Posterior cingulate gyrus (tissue), 11 donors: ENCODE data around the gene HS3ST3A1.
A peak's percentile ranks its signal among the peaks of the same experiment; 100 is the strongest.

Experiments used
- DNase-seq, 10 donors: peaks; one replicate each; pipeline versions ENCODE4 v3.0.0 to v3.0.0-alpha.2; 2020 to 2021; ENCODE audit warnings: mixed read lengths in 3 of 10
- intact Hi-C: fragments of 100-400 bp; cut with DNase I; formaldehyde crosslinking; loops from one replicate; pipeline ENCODE4 v1.15.1; 2023

The HS3ST3A1 gene

GRCh38 chr17:13598353-13599167 lies 3.2 kb downstream of the HS3ST3A1 start:
- intact Hi-C loops: no loop called here
- no peak for DNase-seq

- peak in 4 of 10 donors; percentile 11 to 37 (median 18) for DNase-seq
- intact Hi-C loops: loop anchor here (1.0 kb wide), 1 partner anchor 704 kb away; no protein-coding TSS in a partner anchor
These were observed 3.9 kb downstream of the HS3ST3A1 start for GRCh38 chr17:13597723-13598347.

DNA sequence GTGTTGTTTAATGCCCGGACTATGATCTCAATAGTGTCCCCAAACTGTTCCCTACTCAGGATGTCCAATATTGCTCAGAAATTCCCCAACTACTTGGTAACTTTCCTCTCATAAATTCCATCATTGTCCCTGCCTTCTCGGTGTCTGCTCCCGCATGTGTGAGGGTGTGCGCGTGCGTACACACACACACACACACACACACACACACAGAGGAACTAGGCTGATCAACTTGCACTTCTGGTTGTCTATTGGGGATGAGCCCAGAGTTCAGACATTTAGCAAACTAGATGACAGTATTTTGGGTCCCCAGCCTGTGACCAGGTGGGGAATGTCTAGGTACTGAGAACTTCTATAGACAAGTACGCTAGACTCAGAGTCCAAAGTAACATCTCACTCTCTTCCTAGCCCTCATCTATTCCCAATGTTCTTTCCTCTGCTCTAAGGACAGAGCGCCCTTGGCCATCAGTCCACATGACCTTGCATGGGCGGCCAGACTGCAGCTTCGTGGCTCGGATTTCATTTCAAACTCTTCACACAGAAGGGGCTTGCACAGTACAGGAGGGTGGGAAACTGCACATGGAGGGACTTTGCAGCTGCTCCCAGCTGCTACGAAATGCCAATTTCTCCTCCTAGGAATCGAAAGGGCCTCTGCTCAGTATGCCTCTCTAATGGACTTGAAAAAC lies 5.3 kb downstream of the HS3ST3A1 start:
- no peak for DNase-seq
- intact Hi-C loops: no loop called here

GRCh38 chr17:13595599-13595899 lies 6.2 kb downstream of the HS3ST3A1 start:
- intact Hi-C loops: no loop called here
- DNase-seq: no peak

GRCh38 chr17:13594762-13595598 lies 6.7 kb downstream of the HS3ST3A1 start:
- intact Hi-C loops: loop anchor here (1.0 kb wide), 1 partner anchor 1331 kb away; no protein-coding TSS in a partner anchor
- DNase-seq: peak in 8 of 10 donors; percentile 28 to 93 (median 74)

DNA sequence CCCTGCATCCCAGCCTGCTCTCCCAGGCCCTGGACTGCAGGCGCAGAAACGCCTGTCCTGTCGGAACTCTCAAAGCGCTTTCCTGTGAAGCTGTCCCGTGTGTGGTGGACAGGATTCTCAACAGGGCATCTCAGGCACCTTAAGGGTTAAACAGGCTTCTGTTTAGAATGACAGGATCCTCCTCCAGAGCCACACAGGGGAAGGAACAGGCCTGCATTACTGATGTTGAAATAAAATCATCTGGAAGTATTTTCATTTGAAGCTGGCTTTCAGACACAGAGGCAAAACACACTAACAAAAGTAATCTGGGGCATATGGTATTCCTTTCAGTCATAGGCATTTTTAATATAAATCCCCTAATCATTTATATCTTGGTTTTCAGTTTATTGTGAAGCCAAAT lies 7.4 kb downstream of the HS3ST3A1 start:
- intact Hi-C loops: loop anchor here (1.0 kb wide), 1 partner anchor 1332 kb away; no protein-coding TSS in a partner anchor
- DNase-seq: no peak

DNA sequence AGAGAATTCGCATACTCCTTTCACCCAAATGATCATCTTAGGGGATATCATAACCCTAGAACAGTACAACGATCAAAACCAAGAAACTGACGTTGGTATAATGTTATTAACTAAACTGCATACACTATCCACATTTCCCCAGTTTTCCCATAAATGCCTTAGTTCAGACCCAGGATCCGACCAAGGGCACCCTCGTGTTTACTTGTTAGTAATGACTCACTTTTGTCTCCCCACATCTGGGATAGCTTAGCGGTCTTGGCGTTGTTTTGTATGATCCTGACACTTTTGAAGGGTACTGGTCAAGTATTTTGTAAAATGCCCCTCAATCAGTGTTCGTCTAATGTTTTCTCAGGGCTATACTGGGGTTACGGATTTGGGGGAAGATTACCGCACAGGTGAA lies 8.0 kb downstream of the HS3ST3A1 start:
- DNase-seq: no peak
- intact Hi-C loops: loop anchor here (1.0 kb wide), 1 partner anchor 1333 kb away; no protein-coding TSS in a partner anchor

GRCh38 chr17:13593021-13593751 lies 8.5 kb downstream of the HS3ST3A1 start:
- intact Hi-C loops: no loop called here
- no peak for DNase-seq

- intact Hi-C loops: no loop called here
- no peak for DNase-seq
These were observed 9.3 kb downstream of the HS3ST3A1 start for GRCh38 chr17:13592427-13592826.

DNA sequence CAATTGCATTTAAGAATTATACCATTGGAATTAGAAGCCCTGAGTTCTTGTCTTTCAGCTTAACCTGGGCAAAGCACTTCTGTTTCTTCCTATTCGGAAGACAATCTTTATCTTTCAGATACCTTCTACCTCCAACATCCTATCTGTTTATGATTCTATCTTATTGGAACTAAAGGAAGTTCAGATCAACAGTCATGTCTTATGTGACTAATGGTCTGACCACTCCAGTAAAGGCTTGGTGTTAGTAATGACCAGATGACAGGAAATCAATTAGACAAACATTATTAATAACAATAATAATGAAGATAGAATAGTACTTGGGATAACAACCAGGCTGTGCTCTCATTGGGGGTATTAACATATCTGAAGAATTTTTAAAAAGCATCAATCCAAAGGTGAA lies 11.3 kb downstream of the HS3ST3A1 start:
- intact Hi-C loops: no loop called here
- DNase-seq: no peak

- DNase-seq: no peak
- intact Hi-C loops: no loop called here
These were observed 12.1 kb downstream of the HS3ST3A1 start for GRCh38 chr17:13589658-13590057.

DNA sequence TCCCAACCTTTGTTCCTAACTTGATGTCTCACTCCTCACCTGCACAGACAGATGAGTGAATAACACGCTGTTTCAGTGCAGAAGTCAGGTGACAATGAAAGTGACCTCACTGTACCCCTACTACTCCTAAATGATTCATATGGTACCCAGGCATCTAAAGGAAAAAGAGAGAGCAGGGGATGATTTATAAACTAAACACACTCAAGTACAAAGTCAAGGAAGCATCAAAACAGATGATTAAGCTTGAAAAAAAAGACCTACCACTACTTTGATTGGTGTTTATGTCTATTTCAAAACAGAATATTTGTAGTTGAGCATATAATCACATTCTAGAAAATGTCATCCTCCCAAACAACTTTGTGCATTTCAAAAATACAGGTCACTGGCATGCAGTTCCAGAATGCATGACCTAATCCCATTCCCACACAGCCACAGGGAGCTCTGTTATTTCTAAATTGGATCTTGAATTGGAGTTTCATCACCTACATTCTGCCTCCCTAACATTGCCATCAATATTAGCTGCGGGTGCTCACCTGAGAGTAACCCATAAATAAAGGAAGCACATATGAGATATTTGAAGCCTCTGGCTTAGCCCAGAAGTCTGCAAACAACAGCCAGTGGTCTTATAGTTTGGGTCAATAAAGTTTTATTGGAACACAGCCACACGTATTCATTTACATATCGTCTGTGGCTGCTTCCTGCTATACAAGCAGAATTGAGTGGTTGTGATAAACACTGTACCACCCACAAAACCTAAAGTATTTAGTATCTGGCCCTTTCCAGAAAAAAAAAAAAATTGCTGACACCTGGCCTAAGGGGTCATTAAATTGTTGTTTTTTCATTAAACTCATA lies 14.0 kb downstream of the HS3ST3A1 start:
- DNase-seq: no peak
- intact Hi-C loops: no loop called here

DNA sequence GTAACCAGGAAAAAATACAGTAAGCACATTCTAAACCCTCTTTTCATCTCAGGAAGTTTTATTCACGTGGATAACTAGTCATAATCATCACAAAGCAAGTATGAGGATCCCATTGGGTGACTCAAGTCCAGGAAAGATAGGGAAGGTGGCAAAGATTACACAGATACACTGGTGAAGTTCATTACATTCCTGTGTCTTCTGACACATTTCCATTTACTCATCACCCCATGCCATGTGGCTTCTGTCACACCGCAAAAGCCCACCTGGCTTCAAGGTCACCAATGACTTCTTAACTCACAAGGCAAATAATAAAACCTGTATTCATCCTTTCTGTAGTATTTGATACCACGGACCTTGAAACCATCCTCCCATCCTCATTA lies 17.0 kb downstream of the HS3ST3A1 start:
- DNase-seq: no peak
- intact Hi-C loops: no loop called here

DNA sequence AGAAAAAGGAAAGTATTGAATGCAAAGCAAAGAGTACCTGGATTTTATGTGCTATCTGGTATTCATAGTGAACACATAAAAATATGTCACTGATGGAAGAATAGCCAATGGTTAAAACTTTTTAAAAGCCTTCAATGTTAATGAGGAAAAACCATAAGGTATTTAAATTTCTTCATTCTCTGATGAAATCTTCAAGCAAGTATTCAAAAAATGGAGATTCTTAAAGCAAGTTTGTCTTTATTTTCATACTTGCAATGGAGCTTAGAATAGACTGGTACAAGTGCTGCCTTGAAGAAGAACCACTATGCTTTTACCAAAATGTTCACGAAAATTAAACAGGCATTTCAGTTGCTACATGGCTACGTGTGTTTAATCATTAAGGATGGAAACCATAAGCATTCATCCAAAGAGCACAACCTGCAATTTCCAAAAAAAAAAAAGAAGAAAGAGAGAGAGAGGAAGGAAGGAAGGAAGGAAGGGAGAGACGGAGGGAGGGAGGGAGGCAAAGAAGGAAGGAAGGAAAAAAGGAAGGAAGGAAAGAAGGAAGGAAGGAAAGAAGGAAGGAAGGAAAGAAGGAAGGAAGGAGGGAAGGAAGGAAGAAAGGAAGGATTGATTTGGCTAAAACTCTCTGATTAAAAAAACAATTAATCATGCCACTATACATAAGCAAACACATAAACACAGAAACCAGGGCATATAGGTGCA lies 17.6 kb downstream of the HS3ST3A1 start:
- DNase-seq: no peak
- intact Hi-C loops: no loop called here

GRCh38 chr17:13582776-13583547 lies 18.8 kb downstream of the HS3ST3A1 start:
- intact Hi-C loops: no loop called here
- DNase-seq: no peak

DNA sequence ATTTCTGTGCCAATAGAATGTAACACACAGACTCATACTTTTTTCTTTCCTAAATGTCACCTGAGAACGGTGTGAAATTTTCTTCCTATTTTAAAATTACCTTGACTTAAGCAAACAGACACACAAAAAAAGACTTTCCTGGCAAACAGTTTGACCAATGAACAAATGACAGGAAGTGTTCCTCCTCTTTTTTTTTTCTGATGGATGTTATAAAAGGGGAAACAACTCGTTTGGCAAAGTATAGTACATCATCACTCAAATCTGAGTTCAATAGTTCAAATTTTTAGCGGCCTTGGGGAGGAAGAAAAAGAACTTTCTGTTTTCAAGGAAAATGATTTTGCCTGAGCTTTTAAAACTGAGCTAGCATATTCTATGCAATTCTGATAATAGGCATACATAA lies 19.8 kb downstream of the HS3ST3A1 start:
- no peak for DNase-seq

DNA sequence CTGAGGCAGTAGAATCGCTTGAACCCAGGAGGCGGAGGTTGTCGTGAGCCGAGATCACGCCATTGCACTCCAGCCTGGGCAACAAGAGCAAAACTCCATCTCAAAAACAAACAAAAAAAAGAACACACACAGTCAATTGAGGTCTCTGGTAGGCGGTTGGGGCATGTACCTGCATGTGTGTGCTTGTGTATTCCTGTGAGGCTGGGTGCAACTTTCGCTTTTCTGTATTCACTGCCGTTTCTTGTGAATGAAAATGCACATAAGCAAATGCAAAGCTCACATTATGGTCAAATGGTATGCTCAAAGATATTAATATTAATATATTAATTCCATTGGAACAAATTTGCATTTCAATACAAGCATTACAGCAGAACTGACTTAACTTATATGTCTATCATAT lies 20.9 kb downstream of the HS3ST3A1 start:
- no peak for DNase-seq
- intact Hi-C loops: no loop called here

More for the DNA sequence above, 19.8 kb downstream of the HS3ST3A1 start:
- intact Hi-C loops: no loop called here
